Vagina (tissue), 2 donors: ENCODE results near the gene LRPPRC.

ENCODE experiments used
- POLR2A ChIP-seq, 2 donors: fragments of 450-650 bp; IDR thresholded peaks; one replicate each; pipeline ENCODE4 v1.6.1; 2017; ENCODE audit warnings: antibody characterized with exemption in 2 of 2, mild to moderate bottlenecking in 2 of 2, moderate library complexity in 2 of 2
- POLR2AphosphoS5 ChIP-seq, 2 donors: sonication (generic); formaldehyde crosslinking; IDR thresholded peaks; one replicate each; pipeline ENCODE4 v1.9.0; 2017; ENCODE audit warnings: antibody characterized with exemption in 2 of 2, mild to moderate bottlenecking in 2 of 2, low read depth in 1 of 2; ENCODE audit not compliant: insufficient read depth in 1 of 2
- TF ChIP-seq, protein P1 (sequence below), 3 experiments: fragments of 450-650 bp in 2 of 3; fragments of 200-600 bp in 1 of 3; sonication (generic) in 1 of 3; IDR thresholded peaks; one replicate each; pipeline ENCODE4 v1.5.1; 2017 to 2019; ENCODE audit warnings: antibody characterized with exemption in 3 of 3, mild to moderate bottlenecking in 2 of 3, moderate library complexity in 2 of 3

GRCh38 chr2:43943323-43943722 is 52.5 kb downstream of the LRPPRC start:
- TF ChIP-seq POLR2AphosphoS5 (IDR thresholded peaks at IDR 0.05; ENCODE audit: insufficient read depth in 1 of 2, low read depth in 1 of 2) (no peak), POLR2A (IDR thresholded peaks at IDR 0.05) (no peak)
- TF ChIP-seq, protein P1, sequence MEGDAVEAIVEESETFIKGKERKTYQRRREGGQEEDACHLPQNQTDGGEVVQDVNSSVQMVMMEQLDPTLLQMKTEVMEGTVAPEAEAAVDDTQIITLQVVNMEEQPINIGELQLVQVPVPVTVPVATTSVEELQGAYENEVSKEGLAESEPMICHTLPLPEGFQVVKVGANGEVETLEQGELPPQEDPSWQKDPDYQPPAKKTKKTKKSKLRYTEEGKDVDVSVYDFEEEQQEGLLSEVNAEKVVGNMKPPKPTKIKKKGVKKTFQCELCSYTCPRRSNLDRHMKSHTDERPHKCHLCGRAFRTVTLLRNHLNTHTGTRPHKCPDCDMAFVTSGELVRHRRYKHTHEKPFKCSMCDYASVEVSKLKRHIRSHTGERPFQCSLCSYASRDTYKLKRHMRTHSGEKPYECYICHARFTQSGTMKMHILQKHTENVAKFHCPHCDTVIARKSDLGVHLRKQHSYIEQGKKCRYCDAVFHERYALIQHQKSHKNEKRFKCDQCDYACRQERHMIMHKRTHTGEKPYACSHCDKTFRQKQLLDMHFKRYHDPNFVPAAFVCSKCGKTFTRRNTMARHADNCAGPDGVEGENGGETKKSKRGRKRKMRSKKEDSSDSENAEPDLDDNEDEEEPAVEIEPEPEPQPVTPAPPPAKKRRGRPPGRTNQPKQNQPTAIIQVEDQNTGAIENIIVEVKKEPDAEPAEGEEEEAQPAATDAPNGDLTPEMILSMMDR (IDR thresholded peaks at IDR 0.05), result no peak
